Left ventricle myocardium inferior (tissue), 1 donor: ENCODE data around the gene TNC. TPM values are rescaled to one million over a fixed set of nuclear protein-coding genes. Genes with fewer than 3 reads are reported as not detected.

Experiments used
- DNase-seq: peaks from one replicate; pipeline ENCODE4 v3.0.0-alpha.2; 2020
- H3K27ac ChIP-seq: fragments of 200-600 bp; replicated peaks from 2 replicates; pipeline ENCODE4 v1.8.0; 2021
- H3K27me3 ChIP-seq: fragments of 200-600 bp; 2 replicates; pipeline ENCODE4 v1.8.0; 2021; ENCODE audit warnings: low read depth
- H3K36me3 ChIP-seq: fragments of 200-600 bp; 2 replicates; pipeline ENCODE4 v1.8.0; 2021
- H3K4me1 ChIP-seq: fragments of 200-600 bp; 2 replicates; pipeline ENCODE4 v1.8.0; 2021
- H3K4me3 ChIP-seq: fragments of 200-600 bp; 2 replicates; pipeline ENCODE4 v1.8.0; 2021; ENCODE audit warnings: mild to moderate bottlenecking, moderate library complexity
- H3K9me3 ChIP-seq: fragments of 200-600 bp; replicated peaks from 2 replicates; pipeline ENCODE4 v1.8.0; 2021
- CTCF ChIP-seq: fragments of 200-600 bp; IDR thresholded peaks from 2 replicates; pipeline ENCODE4 v1.8.0; 2021; ENCODE audit warnings: antibody characterized with exemption, mild to moderate bottlenecking, borderline replicate concordance
- intact Hi-C: fragments of 100-400 bp; cut with micrococcal nuclease; formaldehyde crosslinking; loops from one replicate; pipeline ENCODE4 v1.11.0; 2022
- total RNA-seq: library from RNA; stranded (reverse); fragmentation: NEBNext Ultra II Directional; extraction: Animal tissue kit (Norgen Biotek cat#: 25700); gene quantifications from one replicate; pipeline ENCODE4 v1.2.1, GENCODE V29; 2021
- donor health status: DM: no; HTN: yes; CAD: no; lungs with severe emphysema.

The TNC gene
- total RNA-seq, 1 donor from 2014 or later: 3.4 TPM

- no peak overlapping the region for H3K27ac ChIP-seq
- DNase-seq: no peak
- H3K4me3 ChIP-seq: no peak overlapping the region
- H3K4me1 ChIP-seq: peaks cover 11% of the 10 kb centered on the region
- H3K27me3 ChIP-seq: peaks cover 81% of the 10 kb centered on the region
- TF ChIP-seq CTCF: no peak
- no peaks in the 10 kb centered on the region for H3K9me3 ChIP-seq
- intact Hi-C loops: no loop called here
- no peaks in the 10 kb centered on the region for H3K36me3 ChIP-seq
These were observed 119.6 kb downstream of the TNC start for GRCh38 chr9:114998326-114998725.

- H3K27ac ChIP-seq: no peak overlapping the region
- H3K4me1 ChIP-seq: peaks cover 11% of the 10 kb centered on the region
- no peaks in the 10 kb centered on the region for H3K36me3 ChIP-seq
- H3K27me3 ChIP-seq: peaks cover 79% of the 10 kb centered on the region
- peak; percentile 70 for DNase-seq
- intact Hi-C loops: no loop called here
- no peaks in the 10 kb centered on the region for H3K9me3 ChIP-seq
- H3K4me3 ChIP-seq: no peak overlapping the region
- no peak for TF ChIP-seq CTCF
These were observed 122.2 kb downstream of the TNC start for GRCh38 chr9:114995681-114996221.

- Histone ChIP-seq H3K9me3 (no peaks in the 10 kb centered on the region), H3K27ac (no peak overlapping the region), H3K27me3 (peaks cover 79% of the 10 kb centered on the region), H3K36me3 (no peaks in the 10 kb centered on the region), H3K4me3 (no peak overlapping the region), H3K4me1 (peaks cover 11% of the 10 kb centered on the region)
- DNase-seq: no peak
- no peak for TF ChIP-seq CTCF
- intact Hi-C loops: no loop called here
These were observed 123.2 kb downstream of the TNC start for GRCh38 chr9:114994768-114995167.

GRCh38 chr9:114991861-114992260, 126.1 kb downstream of the TNC start:
- H3K9me3 ChIP-seq: no peaks in the 10 kb centered on the region
- peaks cover 11% of the 10 kb centered on the region for H3K4me1 ChIP-seq
- H3K36me3 ChIP-seq: no peaks in the 10 kb centered on the region
- no peak for DNase-seq
- H3K4me3 ChIP-seq: no peak overlapping the region
- intact Hi-C loops: no loop called here
- no peak for TF ChIP-seq CTCF
- no peak overlapping the region for H3K27ac ChIP-seq
- peaks cover 79% of the 10 kb centered on the region for H3K27me3 ChIP-seq

GRCh38 chr9:114990901-114991300, 127.1 kb downstream of the TNC start:
- peaks cover 86% of the 10 kb centered on the region for H3K27me3 ChIP-seq
- H3K4me3 ChIP-seq: no peak overlapping the region
- no peak for DNase-seq
- H3K4me1 ChIP-seq: peaks cover 7% of the 10 kb centered on the region
- no peak for TF ChIP-seq CTCF
- H3K27ac ChIP-seq: no peak overlapping the region
- no peaks in the 10 kb centered on the region for H3K9me3 ChIP-seq
- intact Hi-C loops: no loop called here
- H3K36me3 ChIP-seq: no peaks in the 10 kb centered on the region
